Lower leg skin (tissue), 3 donors: ENCODE data around the gene SFMBT1.

Source experiments
- CTCF ChIP-seq, 3 donors: fragments of 450-650 bp; IDR thresholded peaks; one replicate each; pipeline ENCODE4 v1.5.1; 2016; ENCODE audit warnings: antibody characterized with exemption in 3 of 3, mild to moderate bottlenecking in 3 of 3, moderate library complexity in 2 of 3
- POLR2A ChIP-seq, 2 donors: fragments of 450-650 bp; IDR thresholded peaks; one replicate each; pipeline ENCODE4 v1.6.1; 2016 to 2017; ENCODE audit warnings: antibody characterized with exemption in 2 of 2, mild to moderate bottlenecking in 1 of 2, moderate library complexity in 1 of 2

- no peak for TF ChIP-seq CTCF (IDR thresholded peaks at IDR 0.05)
- TF ChIP-seq POLR2A (IDR thresholded peaks at IDR 0.05) = no peak
Observed at GRCh38 chr3:52893723-52894122, 152.2 kb downstream of the SFMBT1 start.
